B cell (primary cell): ENCODE data around the gene ZNRF2.

Experiments used
- EZH2 ChIP-seq: IDR thresholded peaks from 2 replicates; pipeline ENCODE4 v1.6.1; 2012; ENCODE audit warnings: borderline replicate concordance, low read depth, mild to moderate bottlenecking, moderate library complexity, low read length; ENCODE audit not compliant: insufficient read depth, poor library complexity, severe bottlenecking
- TF ChIP-seq, protein P1 (sequence below): fragments of 200-600 bp; IDR thresholded peaks from one replicate; pipeline ENCODE4 v1.8.0; 2022; ENCODE audit warnings: antibody characterized with exemption, mild to moderate bottlenecking

DNA sequence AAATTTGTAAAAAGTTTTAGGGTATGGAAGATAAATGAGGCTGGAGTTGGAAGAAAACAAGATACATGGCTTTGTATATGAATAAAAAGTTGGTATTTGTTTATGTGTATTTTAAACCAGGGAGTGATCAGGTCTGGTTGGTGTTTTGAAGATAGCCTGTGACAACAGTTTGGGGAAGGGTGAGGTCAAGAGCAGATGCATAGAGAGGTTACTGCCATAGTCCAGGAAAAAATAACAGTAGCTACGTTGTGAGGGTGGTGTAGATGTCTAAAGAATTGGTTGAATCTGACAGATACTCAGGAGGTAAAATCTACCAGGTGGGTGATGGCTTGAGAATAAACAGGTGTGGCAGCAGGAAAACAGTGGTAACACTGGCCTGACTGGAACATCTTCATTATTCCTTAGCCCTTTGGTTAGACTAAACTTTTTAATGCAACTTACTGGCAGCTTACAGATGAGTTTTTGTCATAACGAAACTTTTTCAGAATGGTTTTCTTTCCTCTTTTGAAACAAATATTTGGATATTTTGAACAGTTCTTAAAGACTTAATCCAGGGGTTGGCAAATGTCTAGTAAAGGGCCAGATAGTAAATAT is 25.5 kb downstream of the ZNRF2 start:
- TF ChIP-seq EZH2: no peak
- TF ChIP-seq, protein P1, sequence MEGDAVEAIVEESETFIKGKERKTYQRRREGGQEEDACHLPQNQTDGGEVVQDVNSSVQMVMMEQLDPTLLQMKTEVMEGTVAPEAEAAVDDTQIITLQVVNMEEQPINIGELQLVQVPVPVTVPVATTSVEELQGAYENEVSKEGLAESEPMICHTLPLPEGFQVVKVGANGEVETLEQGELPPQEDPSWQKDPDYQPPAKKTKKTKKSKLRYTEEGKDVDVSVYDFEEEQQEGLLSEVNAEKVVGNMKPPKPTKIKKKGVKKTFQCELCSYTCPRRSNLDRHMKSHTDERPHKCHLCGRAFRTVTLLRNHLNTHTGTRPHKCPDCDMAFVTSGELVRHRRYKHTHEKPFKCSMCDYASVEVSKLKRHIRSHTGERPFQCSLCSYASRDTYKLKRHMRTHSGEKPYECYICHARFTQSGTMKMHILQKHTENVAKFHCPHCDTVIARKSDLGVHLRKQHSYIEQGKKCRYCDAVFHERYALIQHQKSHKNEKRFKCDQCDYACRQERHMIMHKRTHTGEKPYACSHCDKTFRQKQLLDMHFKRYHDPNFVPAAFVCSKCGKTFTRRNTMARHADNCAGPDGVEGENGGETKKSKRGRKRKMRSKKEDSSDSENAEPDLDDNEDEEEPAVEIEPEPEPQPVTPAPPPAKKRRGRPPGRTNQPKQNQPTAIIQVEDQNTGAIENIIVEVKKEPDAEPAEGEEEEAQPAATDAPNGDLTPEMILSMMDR: no peak
